SJSA1 (cell line): ENCODE data around the gene NDRG4. TPM values are rescaled to one million over a fixed set of nuclear protein-coding genes. Genes with fewer than 3 reads are reported as not detected.

Source experiments
- DNase-seq, 2 experiments: peaks; one replicate each; pipeline ENCODE4 v3.0.0-alpha.2; 2015 to 2020; ENCODE audit warnings: low spot score in 2 of 2, low read depth in 1 of 2
- H3K27ac ChIP-seq: fragments of 250-450 bp; sonication (Bioruptor Pico); 2 replicates; pipeline ENCODE4 v1.5.1; 2020; ENCODE audit warnings: mild to moderate bottlenecking, moderate library complexity
- H3K27me3 ChIP-seq: fragments of 250-450 bp; sonication (Bioruptor Pico); replicated peaks from 2 replicates; pipeline ENCODE4 v1.5.1; 2020; ENCODE audit warnings: mild to moderate bottlenecking, moderate library complexity
- H3K36me3 ChIP-seq: fragments of 250-450 bp; sonication (Bioruptor Pico); 2 replicates; pipeline ENCODE4 v1.5.1; 2020; ENCODE audit warnings: mild to moderate bottlenecking
- H3K4me1 ChIP-seq: fragments of 250-450 bp; sonication (Bioruptor Pico); replicated peaks from 2 replicates; pipeline ENCODE4 v1.6.1; 2021; ENCODE audit warnings: mild to moderate bottlenecking
- H3K4me3 ChIP-seq: fragments of 250-450 bp; sonication (Bioruptor Pico); 2 replicates; pipeline ENCODE4 v1.5.1; 2020; ENCODE audit warnings: mild to moderate bottlenecking
- H3K9me3 ChIP-seq: fragments of 250-450 bp; sonication (Bioruptor Pico); replicated peaks from 2 replicates; pipeline ENCODE4 v1.5.1; 2020; ENCODE audit warnings: mild to moderate bottlenecking
- total RNA-seq: library from RNA; depleted of rRNA; stranded (reverse); fragments of >200 nt; shearing (Covaris generic); gene quantifications from 2 replicates; pipeline ENCODE4 v1.2.3, GENCODE V29; 2014; rRNA removed

NDRG4 gene
- total RNA-seq = 6.9 and 9.2 TPM in 2 replicates

DNA sequence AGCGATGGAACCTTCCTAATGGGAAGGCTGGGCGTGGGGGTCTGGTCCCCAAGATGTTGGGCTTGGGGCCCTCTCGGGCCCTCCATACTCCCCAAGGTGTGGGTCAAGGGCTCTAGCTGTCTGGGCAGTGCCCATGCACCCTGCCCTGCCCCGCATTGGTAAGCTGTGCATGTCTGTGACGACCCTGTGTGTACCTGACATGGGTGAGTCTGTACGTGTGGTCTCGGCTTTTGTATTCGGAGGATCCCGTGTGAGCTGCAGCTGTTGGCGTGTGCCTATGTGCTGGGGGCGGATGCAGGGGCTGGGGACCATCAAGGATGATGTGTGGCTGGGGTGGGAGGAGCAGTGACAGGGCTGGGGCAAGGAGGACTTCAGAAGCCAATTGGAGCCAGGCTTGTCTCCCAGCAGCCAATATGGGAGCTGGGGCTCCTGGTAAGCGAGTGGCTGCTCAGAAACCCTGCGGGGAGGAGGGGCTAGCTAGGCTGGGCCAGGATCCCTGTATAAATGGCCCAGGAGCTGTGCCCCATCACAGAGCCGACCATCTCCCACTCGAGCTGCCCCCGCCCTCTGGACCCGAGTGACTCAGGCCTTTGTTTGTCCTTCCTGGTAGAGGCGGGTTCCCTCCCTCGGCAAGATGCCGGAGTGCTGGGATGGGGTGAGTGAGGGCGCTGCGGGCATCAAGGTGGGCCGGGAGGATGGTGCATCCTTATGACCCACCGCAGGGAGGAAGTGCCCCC, at the start of gene NDRG4:
TSS of gene NDRG4 (plus strand) at position 529 of the 737 bp plus-strand sequence. CDS start at position 635, 106 bp downstream.
- Histone ChIP-seq H3K4me3 (peak within 1 kb of the TSS; percentile 34), H3K4me1 (peaks cover 18% of the 10 kb centered on the region), H3K27me3 (no peaks in the 10 kb centered on the region), H3K27ac (no peak within 1 kb of the TSS; the same call in 1 of the 2 replicates), H3K36me3 (no peaks in the 10 kb centered on the region), H3K9me3 (no peaks in the 10 kb centered on the region)
- DNase-seq = peak; percentile 71 to 87

GRCh38 chr16:58450590-58450989, 49.4 kb upstream of the NDRG4 start:
- Histone ChIP-seq H3K36me3 (no peaks in the 10 kb centered on the region), H3K4me1 (no peaks in the 10 kb centered on the region), H3K4me3 (no peak overlapping the region), H3K27me3 (0 out of 2 replicates have a peak, but pooled peaks cover 4% of the 10 kb centered on the region), H3K9me3 (no peaks in the 10 kb centered on the region), H3K27ac (no peak overlapping the region)
- DNase-seq = no peak

DNA sequence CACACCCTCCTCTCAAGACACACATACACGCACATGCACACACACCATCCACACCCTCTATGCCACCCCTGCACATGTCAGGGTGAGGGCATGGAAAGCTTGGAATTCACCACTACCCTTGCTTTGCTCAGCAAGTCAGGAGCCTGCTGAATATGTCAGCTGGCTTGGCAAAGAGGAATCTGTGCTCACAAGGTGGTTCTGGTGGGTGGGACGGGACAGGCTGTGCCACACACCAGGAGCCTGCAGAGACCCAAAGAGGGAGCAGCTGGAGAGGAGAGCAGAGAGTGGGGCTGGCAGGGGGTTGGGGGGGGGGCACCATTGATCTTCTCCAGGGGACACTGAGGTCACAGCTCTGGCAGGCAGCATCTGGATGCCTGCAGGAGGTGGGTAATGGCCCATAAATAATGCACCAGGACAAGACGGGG, 48.7 kb upstream of the NDRG4 start:
- no peaks in the 10 kb centered on the region for H3K36me3 ChIP-seq
- H3K4me1 ChIP-seq = no peaks in the 10 kb centered on the region
- H3K27me3 ChIP-seq = peaks cover 4% of the 10 kb centered on the region; the same call in 1 of the 2 replicates
- H3K9me3 ChIP-seq = no peaks in the 10 kb centered on the region
- H3K4me3 ChIP-seq = no peak overlapping the region
- DNase-seq = no peak
- no peak overlapping the region for H3K27ac ChIP-seq

- H3K27me3 ChIP-seq = peaks cover 4% of the 10 kb centered on the region; the same call in 1 of the 2 replicates
- H3K4me3 ChIP-seq = no peak overlapping the region
- DNase-seq = peak in 1 of 2 experiments; percentile 8
- no peak overlapping the region for H3K27ac ChIP-seq
- no peaks in the 10 kb centered on the region for H3K4me1 ChIP-seq
- no peaks in the 10 kb centered on the region for H3K36me3 ChIP-seq
- H3K9me3 ChIP-seq = no peaks in the 10 kb centered on the region
Observed at GRCh38 chr16:58451945-58452401, 48.0 kb upstream of the NDRG4 start.

GRCh38 chr16:58452640-58453039, 47.3 kb upstream of the NDRG4 start:
- H3K9me3 ChIP-seq = no peaks in the 10 kb centered on the region
- no peak overlapping the region for H3K4me3 ChIP-seq
- peaks cover 4% of the 10 kb centered on the region for H3K27me3 ChIP-seq
- H3K27ac ChIP-seq = no peak overlapping the region
- no peaks in the 10 kb centered on the region for H3K4me1 ChIP-seq
- DNase-seq = no peak
- H3K36me3 ChIP-seq = no peaks in the 10 kb centered on the region

DNA sequence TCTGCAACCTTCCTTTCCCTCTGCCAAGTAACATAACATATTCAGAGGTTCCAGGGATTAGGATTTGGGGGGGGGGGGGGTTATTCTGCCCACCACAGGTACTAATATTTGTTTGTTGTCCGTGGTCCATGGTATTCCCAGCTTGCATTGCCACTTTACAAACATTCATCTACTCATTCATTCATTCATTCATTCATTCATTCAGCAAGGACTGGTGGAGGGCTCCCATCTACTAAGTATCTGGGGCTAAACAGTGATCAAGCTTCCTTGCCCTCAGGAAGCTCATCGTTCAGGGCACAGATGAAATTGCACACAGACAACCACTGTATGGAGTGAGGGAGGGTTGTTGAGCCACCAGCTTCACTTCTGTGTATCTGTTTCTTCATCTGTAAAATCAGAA, 45.8 kb upstream of the NDRG4 start:
- Histone ChIP-seq H3K27ac (no peak overlapping the region), H3K4me3 (no peak overlapping the region), H3K36me3 (no peaks in the 10 kb centered on the region)

DNA sequence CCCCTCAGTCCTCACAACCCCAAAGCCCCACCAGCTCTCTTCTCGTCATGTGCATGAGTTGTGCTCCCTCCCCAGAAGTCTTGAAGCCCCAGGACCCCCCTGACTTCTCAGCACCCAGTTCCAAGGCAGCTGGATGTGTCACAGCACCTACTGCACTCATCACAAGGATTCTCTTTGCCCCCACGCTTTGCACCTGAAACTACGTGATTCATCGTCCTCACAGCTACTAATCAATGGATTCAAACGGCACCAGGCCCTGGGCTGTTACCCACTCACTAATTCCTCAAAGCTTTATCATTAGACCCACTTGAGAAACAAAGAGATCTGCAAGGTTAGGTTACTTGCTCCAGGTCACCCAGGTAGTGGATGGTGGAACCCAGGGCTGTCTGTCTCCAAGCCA, 45.1 kb upstream of the NDRG4 start:
- Histone ChIP-seq H3K36me3 (no peaks in the 10 kb centered on the region), H3K4me3 (no peak overlapping the region), H3K27me3 (no peaks in the 10 kb centered on the region; the same call in none of the 2 replicates), H3K27ac (no peak overlapping the region), H3K4me1 (no peaks in the 10 kb centered on the region), H3K9me3 (no peaks in the 10 kb centered on the region)
- no peak for DNase-seq

More for the DNA sequence above, 45.8 kb upstream of the NDRG4 start:
- no peak for DNase-seq
- no peaks in the 10 kb centered on the region for H3K9me3 ChIP-seq
- H3K27me3 ChIP-seq = no peaks in the 10 kb centered on the region; the same call in none of the 2 replicates
- H3K4me1 ChIP-seq = no peaks in the 10 kb centered on the region

DNA sequence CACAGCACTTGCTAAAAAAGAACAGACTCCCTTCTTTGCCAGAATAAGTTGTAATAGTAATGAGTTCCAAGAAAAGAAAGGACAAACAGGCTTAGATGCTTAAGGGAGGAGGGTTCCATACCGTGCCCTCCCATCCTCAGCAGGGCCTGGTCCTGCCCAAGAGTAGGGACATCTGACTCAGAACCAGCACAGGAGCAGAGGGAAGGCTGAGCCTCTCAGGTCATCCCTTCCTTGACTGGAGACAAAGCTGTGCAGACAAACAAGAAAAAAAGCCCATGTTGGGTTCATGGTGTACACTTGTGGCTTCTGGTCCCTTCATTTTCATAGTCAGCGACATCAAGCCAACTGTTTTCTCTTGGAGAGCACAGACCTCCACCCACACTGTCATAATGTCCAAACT, 44.2 kb upstream of the NDRG4 start:
- H3K27ac ChIP-seq = no peak overlapping the region
- no peak for DNase-seq
- peaks cover 1% of the 10 kb centered on the region for H3K27me3 ChIP-seq
- H3K4me1 ChIP-seq = no peaks in the 10 kb centered on the region
- H3K36me3 ChIP-seq = no peaks in the 10 kb centered on the region
- H3K4me3 ChIP-seq = no peak overlapping the region
- H3K9me3 ChIP-seq = no peaks in the 10 kb centered on the region

DNA sequence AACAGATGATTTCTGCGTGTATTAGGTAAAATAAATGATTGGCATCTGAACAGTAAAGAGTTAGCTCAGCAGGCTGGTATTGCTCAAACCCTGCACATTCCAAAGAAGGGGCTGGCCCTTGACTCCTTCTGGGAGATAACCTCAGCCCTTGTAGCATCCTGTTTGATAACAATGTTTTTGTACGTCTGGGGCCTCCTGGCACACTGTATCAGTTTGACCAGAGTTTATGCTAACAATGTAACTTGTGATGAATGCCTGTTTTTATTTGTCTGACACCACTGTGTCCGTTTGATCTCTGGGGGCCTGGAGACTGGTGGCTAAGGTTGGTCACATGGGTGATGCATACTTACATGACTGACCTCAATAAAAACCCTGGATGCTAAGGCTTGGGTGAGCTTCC, 43.8 kb upstream of the NDRG4 start:
- Histone ChIP-seq H3K9me3 (no peaks in the 10 kb centered on the region), H3K36me3 (no peaks in the 10 kb centered on the region), H3K4me3 (no peak overlapping the region), H3K27me3 (peaks cover 6% of the 10 kb centered on the region), H3K27ac (no peak overlapping the region), H3K4me1 (no peaks in the 10 kb centered on the region)
- no peak for DNase-seq

DNA sequence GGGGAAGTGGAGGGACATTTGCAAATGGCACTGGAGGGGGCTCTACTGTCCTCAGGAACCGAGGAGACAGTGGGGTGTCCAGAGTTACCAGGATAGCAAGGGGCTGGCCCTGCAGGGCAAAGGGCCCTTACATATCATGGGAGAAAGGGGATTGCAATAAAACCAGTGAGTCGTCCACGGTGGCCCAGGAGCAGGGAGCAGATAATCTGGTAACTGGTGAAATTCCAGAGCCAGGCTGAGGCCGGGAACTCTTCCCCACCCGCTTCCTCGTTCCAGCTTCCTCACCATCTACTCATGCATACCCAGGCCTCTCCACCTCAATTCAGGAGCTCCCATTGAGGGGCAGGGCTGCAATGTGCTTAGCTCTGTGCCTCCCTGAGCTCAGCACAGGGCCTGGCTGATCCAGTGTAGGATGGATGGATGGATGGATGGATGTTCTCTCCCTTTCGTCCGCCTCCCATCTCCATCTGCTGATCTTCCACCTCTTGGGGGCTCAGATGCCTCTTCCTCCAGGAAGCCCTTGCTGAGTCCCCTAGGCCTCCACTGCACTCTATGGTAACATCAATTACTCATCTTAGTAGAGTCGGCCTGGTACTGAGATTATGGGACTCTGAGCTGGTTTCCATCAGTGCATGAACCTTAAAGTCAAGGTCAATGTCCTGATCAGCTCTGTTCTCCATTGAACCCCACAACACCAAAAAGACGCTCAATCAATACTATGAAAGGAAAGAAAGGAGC, 41.2 kb upstream of the NDRG4 start:
- Histone ChIP-seq H3K9me3 (no peaks in the 10 kb centered on the region), H3K27ac (no peak overlapping the region), H3K27me3 (peaks cover 29% of the 10 kb centered on the region), H3K4me1 (peaks cover 3% of the 10 kb centered on the region), H3K4me3 (no peak overlapping the region), H3K36me3 (no peaks in the 10 kb centered on the region)
- no peak for DNase-seq

DNA sequence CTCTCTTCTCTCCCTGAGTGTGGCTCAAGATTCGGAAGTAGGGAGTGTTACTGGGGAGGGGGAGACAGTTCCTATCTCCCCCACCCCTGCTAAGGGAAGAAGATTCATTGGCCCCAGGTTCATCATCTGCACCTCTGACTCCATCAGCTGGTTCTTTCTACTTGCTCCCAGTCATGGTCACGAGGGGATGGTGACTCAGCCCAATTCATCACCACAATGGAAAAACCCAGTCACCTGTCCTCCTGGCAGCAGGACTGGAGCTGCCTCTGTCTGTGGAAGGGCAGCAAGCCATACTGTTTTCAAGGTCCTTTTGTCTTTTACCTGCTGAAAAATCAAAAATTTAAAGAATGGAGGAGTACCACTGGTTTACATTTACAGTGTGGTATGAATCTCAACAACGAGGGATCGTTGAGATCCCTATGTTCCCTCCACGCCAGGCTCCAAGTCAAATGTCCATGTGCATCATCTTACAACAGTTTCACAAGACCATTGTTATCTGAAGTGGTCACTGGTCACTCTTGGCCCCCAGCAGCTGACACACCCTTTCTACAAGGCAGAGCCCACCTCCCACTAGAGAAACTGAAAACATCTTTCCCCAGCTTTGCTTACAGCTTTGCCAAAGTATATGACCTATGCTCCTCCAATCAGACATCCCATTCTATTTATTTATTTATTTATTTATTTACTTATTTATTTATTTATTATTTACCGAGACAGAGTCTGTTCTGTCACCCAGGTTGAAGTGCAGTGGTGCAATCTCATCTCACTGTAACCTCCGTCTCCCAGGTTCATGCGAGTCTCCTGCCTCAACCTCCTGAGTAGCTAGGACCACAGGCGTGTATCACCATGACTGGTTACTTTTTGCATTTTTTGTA, 40.4 kb upstream of the NDRG4 start:
- DNase-seq = no peak
- Histone ChIP-seq H3K4me1 (peaks cover 10% of the 10 kb centered on the region), H3K36me3 (no peaks in the 10 kb centered on the region), H3K9me3 (no peaks in the 10 kb centered on the region), H3K27me3 (peaks cover 37% of the 10 kb centered on the region), H3K27ac (no peak overlapping the region), H3K4me3 (no peak overlapping the region)

GRCh38 chr16:58460219-58460610, 39.7 kb upstream of the NDRG4 start:
- no peaks in the 10 kb centered on the region for H3K36me3 ChIP-seq
- no peak overlapping the region for H3K27ac ChIP-seq
- H3K4me3 ChIP-seq = no peak overlapping the region
- H3K9me3 ChIP-seq = no peaks in the 10 kb centered on the region
- H3K27me3 ChIP-seq = peaks cover 43% of the 10 kb centered on the region
- no peak for DNase-seq
- peaks cover 10% of the 10 kb centered on the region for H3K4me1 ChIP-seq

DNA sequence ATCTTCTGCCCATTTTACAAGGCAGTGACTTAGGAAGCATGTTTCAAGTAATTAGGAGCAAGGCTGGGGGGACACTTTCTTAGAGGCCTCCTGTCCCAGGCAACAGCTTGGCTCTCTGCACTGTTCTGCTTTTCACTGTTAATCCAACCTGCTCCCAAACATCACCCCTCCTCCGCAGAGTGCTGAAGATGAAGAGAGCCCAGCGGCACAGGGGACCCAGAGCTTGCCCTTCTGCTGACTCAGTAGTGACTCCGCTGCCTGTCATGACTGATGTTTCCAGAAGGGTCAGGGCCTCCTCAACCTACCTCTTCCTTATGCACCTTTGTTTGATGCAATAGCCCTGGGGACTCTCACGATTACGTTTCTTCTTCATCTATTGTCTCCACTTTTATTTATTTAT, 38.9 kb upstream of the NDRG4 start:
- no peak overlapping the region for H3K4me3 ChIP-seq
- H3K27ac ChIP-seq = no peak overlapping the region
- no peak for DNase-seq
- peaks cover 10% of the 10 kb centered on the region for H3K4me1 ChIP-seq
- peaks cover 49% of the 10 kb centered on the region for H3K27me3 ChIP-seq
- H3K36me3 ChIP-seq = no peaks in the 10 kb centered on the region
- no peaks in the 10 kb centered on the region for H3K9me3 ChIP-seq
